Measurements from ENCODE around the gene MYH11. TPM values are rescaled to one million over a fixed set of nuclear protein-coding genes. Genes with fewer than 3 reads are reported as not detected.

MYH11 gene
- total and polyA plus RNA-seq, 2 of the 13 experiments (the other 11 are each of a cell fraction or from before 2014, with no cell fraction given) = not detected

- in situ Hi-C loops (cut with HindIII; ENCODE audit: extremely low pct_ligation_motif_present, low pct_unique_long_range_greater_than_20kb) (no loop called here), intact Hi-C loops (cut with micrococcal nuclease; ENCODE audit: unreplicated experiment) (no loop called here)
- TF ChIP-seq ZNF597 (CRISPR knock-in tag; IDR thresholded peaks at IDR 0.05) (no peak), ZNF180 (CRISPR knock-in tag; IDR thresholded peaks at IDR 0.05; ENCODE audit: borderline replicate concordance, low read depth) (peak; percentile 93; the same call in 1 of the 2 replicates)
- no peaks in the 10 kb centered on the region for H3K9me3 ChIP-seq (ENCODE audit: low read length)
- DNase-seq (ENCODE audit: low spot score) = no peak
- H3K4me2 ChIP-seq (ENCODE audit: low read depth, low read length) = no peak overlapping the region
- no peak overlapping the region for H3K27ac ChIP-seq (ENCODE audit: extremely low read length, insufficient read depth, low read length)
- H3K79me2 ChIP-seq (ENCODE audit: insufficient read depth, low read length) = no peaks in the 10 kb centered on the region
- no peak for FAIRE-seq
- H3K4me3 ChIP-seq (replicated peaks in 1 of 3; ENCODE audit: insufficient read depth in 1 of 3, low read depth in 2 of 3, low read length in 3 of 3) = no peak overlapping the region
- no peaks in the 10 kb centered on the region for H3K36me3 ChIP-seq (replicated peaks in 1 of 2; ENCODE audit: control insufficient read depth in 1 of 2, insufficient read depth in 2 of 2, low read length in 2 of 2)
- ChIA-PET CTCF (ENCODE audit: low intra/inter-chr PET ratio, low total read pairs) (no interaction called here), POLR2A (no interaction called here)
- ATAC-seq = no peak
- no peaks in the 10 kb centered on the region for H3K4me1 ChIP-seq (ENCODE audit: insufficient read depth, low read length)
- no peaks in the 10 kb centered on the region for H4K20me1 ChIP-seq (ENCODE audit: insufficient read depth, low read length)
- H2AFZ ChIP-seq (ENCODE audit: low read length) = no peak overlapping the region
- peaks cover 12 to 42% of the 10 kb centered on the region in 2 experiments; a peak in 3 of 5 replicates for H3K27me3 ChIP-seq (ENCODE audit: control insufficient read depth in 1 of 2, insufficient read depth in 2 of 2, low read length in 2 of 2)
- 51% methylated on average over 6 of the region's 6 CpGs for WGBS (ENCODE audit: low lambda C conversion rate)
- H3K9ac ChIP-seq (ENCODE audit: insufficient read depth, low read depth, low read length) = no peak overlapping the region
- BruUV-seq (replicated peaks) = no TSS peak
These were observed 24.6 kb downstream of the MYH11 start for GRCh38 chr16:15832241-15832640.

GRCh38 chr16:15830832-15831451 lies 25.9 kb downstream of the MYH11 start:
- H3K4me2 ChIP-seq (ENCODE audit: low read depth, low read length) = no peak overlapping the region
- H3K36me3 ChIP-seq (replicated peaks in 1 of 2; ENCODE audit: control insufficient read depth in 1 of 2, insufficient read depth in 2 of 2, low read length in 2 of 2) = no peaks in the 10 kb centered on the region
- H3K4me1 ChIP-seq (ENCODE audit: insufficient read depth, low read length) = no peaks in the 10 kb centered on the region
- H3K4me3 ChIP-seq (replicated peaks in 1 of 3; ENCODE audit: insufficient read depth in 1 of 3, low read depth in 2 of 3, low read length in 3 of 3) = no peak overlapping the region
- no peak overlapping the region for H2AFZ ChIP-seq (ENCODE audit: low read length)
- 11% methylated on average over 6 of the region's 6 CpGs for WGBS (ENCODE audit: low lambda C conversion rate)
- H3K9me3 ChIP-seq (ENCODE audit: low read length) = no peaks in the 10 kb centered on the region
- ATAC-seq (no peak), DNase-seq (ENCODE audit: low spot score) (no peak), FAIRE-seq (no peak)
- TF ChIP-seq TFAP4 (IDR thresholded peaks at IDR 0.05; ENCODE audit: borderline replicate concordance, low read depth) (no peak), HNF4G (IDR thresholded peaks at IDR 0.05; ENCODE audit: borderline replicate concordance, low read depth, low read length) (no peak), HNF4G (CRISPR knock-in tag; IDR thresholded peaks at IDR 0.05; ENCODE audit: borderline replicate concordance, low read depth) (no peak), MAX (IDR thresholded peaks at IDR 0.05) (no peak), THAP8 (CRISPR knock-in tag; IDR thresholded peaks at IDR 0.05; ENCODE audit: borderline replicate concordance) (no peak)
- H3K79me2 ChIP-seq (ENCODE audit: insufficient read depth, low read length) = no peaks in the 10 kb centered on the region
- ChIA-PET CTCF (ENCODE audit: low intra/inter-chr PET ratio, low total read pairs) (no interaction called here), POLR2A (interaction anchor here (1.0 kb wide), 1 partner anchor 28 kb away, joined by 3 read pairs; no protein-coding TSS in a partner anchor)
- BruUV-seq (replicated peaks) = no TSS peak
- no peaks in the 10 kb centered on the region for H4K20me1 ChIP-seq (ENCODE audit: insufficient read depth, low read length)
- in situ Hi-C loops (cut with HindIII; ENCODE audit: extremely low pct_ligation_motif_present, low pct_unique_long_range_greater_than_20kb) (no loop called here), intact Hi-C loops (cut with micrococcal nuclease; ENCODE audit: unreplicated experiment) (no loop called here)
- H3K27ac ChIP-seq (ENCODE audit: extremely low read length, insufficient read depth, low read length) = no peak overlapping the region
- peaks cover 13 to 49% of the 10 kb centered on the region in 2 experiments; a peak in 3 of 5 replicates for H3K27me3 ChIP-seq (ENCODE audit: control insufficient read depth in 1 of 2, insufficient read depth in 2 of 2, low read length in 2 of 2)
- no peak overlapping the region for H3K9ac ChIP-seq (ENCODE audit: insufficient read depth, low read depth, low read length)

All from HepG2 (cell line).